Measurements from ENCODE around the gene NMT1.

Gene NMT1

DNA sequence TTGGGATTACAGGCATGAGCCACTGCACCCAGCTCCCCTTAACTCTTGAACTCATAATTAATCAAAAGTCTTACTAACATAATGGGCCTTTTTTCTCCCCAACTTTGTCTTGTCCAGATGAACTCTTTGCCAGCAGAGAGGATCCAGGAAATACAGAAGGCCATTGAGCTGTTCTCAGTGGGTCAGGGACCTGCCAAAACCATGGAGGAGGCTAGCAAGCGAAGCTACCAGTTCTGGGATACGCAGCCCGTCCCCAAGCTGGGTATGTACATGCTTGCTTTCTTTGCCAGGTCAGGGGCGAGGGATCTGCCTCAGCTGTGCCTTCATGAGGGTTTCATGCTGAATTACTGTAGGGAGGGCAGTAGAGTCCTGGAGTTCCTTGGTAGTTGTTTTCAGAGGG, 25.3 kb downstream of the NMT1 start:
- DNase-seq, result no peak

DNA sequence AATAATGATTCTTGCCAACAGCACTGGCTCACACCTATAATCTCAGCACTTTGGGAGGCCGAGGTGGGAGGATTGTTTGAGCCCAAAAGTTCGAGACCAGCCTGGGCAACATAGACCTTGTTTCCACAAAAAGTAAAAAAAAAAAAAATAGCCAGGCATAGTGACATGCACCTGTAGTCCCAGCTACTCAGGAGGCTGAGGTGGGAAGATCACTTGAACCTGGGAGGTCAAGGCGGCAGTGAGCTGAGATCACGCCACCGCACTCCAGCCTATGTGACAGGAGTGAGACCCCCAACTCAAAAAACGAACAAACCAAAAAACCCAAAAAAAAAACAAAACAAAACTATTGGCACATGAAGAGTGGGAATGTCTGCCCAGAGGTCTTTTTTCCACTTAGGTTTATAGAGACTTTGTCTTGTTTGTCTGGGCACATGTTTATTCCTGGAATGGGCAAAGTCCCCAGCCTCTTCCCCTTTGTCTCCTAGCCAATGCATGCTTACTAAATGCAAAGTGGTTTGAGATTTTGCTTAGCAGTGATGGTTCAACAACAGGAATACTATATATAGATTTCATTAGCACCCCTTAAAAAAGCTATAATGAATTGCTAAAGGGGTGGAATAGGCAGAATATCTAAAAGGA, 25.9 kb downstream of the NMT1 start:
- DNase-seq, result no peak

DNA sequence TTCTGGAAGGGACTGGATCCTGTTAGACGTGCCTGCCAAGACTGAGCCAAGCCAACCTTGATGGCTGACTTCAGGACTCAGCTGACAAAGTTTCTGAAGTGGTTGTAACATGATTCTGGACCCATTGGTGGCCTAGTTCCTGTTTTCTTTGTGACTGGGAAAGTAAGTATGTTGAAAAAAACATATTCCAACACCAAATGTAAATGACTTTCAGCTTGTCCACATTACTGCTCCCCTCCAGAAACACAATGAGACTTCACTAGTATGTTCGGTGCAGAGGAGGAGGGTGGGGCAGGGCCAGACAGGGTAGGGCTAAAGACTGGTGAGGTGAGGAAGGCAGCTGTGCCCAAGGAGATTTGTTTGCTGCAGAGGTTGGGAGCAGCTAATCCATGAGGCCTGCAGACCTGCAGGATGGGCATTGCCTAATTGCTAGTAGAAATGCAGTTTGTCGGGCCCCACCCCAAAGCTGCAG, 26.4 kb downstream of the NMT1 start:
- DNase-seq, result no peak

DNA sequence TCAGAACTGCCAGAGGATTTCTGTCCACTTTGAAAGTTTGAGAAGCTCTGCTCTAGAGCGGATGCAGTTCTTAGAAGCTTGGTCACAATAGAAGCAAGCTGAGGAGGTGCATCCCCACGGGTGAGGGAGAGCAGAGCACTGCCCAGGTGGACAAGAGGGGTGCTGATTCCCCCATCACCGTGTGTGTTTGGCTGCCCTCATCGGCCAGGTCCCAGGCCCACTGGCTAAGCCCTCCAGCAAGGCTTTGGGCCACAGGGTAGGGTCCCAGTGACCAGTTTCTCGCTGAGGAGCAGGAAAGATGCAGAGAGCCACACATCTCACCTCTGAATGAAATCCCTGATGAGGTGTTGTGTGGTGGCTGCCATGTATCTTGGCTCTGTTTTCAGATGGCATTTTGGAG, 26.9 kb downstream of the NMT1 start:
- no peak for DNase-seq

DNA sequence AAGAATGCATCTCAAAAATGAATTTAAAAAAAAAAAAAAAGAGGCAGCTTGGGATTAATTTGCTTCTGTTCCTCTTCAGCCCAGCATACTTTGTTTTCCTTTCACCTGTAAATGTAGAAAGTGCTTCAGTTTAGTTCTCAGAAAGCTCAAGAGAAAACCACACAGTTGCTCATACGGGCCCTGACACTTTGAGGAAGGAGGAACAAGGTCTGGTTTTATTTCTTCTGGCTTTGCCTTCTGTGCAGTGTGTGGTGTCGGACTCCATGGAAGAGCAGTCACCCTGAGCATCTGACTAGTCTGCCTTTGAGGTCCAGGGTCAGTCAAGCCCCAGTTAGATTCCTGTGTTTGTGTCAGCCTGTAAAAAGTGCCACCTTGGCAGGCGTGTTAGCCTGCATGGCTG, 27.6 kb downstream of the NMT1 start:
- DNase-seq, result no peak

DNA sequence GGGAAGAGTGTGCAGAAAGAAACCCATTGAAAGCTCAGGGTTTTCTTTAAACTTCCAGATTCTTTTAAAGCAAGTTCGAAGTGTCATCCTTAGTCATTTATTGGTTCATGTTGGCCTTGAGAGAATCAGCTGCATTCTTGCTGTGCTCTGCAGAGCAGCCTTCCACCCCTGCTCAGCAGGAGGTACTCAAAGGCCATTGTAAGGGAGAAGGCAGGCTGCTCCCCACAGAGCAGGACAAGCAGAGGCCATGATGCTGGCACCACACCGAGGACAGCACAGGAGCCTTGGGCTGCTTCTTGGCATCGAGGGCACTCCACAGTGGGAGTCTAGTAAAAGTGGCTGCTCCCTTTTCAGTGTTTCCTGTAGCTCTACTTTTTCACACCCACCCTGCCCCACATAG, 29.6 kb downstream of the NMT1 start:
- DNase-seq, result no peak

DNA sequence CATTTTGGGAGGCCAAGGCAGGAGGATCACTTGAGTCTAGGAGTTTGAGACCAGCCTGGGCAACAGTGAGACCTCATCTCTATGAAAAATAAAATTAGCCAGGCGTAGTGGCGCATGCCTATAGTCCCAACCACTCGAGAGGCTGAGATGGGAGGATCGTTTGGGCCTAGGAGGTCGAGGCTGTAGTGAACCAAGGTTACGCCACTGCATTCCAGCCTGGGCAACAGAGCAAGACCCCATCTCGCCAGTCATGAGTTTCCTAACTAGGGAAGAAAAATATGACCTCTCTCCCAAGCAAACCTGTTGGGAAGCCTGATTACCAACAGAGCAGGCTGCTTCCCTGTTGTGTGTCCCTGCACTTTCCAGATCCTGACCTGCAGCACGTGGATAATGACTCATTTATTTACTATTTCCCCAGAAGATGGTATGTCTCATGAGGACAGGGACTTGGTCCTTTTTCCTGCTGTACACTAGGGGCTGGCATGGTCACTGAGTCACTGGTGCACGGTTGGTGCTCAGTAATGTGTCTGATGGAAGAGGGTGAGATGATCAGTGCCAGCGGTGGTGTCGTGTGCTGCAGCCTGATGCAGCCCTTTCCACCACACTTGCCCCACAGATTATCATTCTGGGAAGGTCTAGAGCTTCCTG, 30.8 kb downstream of the NMT1 start:
- no peak for DNase-seq

DNA sequence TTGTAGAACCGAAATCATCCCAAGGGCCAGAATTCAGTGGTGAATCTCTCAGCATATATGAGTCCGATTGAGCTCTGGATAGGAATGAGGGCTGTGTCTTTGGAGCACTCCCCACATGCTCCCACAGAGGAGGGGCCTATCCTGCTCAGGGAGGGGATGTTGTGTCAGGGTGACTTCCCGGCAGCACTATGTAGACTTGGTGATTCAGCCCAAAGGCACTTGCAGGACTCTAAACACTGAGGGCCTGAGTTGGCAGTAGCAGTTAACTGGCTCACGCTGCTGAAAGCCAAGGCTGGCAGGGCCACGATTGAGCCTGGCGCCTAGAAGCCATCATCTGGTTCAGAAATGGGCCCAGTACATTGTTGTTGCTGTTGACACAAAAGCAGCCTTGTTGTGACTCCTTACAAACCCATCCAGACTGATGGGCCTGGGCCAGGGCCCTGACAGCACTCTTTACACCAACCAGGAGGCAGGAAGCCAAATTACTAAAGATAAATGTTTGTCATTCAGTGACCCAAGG, 31.9 kb downstream of the NMT1 start:
- peak; percentile 96 for DNase-seq

DNA sequence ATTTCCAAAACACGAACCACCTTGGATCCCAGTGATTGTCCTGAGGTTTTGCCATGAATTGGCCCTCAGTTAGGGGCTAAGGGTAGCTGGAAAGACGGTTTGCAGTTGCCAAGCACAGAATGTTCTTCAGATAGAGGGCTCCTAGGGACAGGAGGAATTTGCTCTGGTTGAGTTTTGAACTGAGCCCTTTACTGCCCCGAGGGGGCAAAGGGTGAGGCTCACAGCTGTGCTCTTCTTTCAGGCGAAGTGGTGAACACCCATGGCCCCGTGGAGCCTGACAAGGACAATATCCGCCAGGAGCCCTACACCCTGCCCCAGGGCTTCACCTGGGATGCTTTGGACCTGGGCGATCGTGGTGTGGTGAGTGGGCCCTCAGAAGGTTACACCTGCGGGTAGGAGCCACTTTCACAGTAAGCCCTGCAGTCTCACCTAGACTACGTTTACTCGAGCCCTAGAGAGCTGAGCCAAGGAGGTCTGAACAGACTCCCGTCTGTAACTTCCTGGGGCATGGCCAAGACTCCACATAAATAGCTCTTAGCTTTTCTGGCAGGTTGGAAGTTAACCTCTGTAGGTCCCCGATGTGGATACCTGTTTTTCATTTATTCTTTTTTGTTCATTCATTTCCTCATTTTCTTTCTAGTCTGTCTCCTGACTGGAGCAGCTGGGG, 32.5 kb downstream of the NMT1 start:
- no peak for DNase-seq

DNA sequence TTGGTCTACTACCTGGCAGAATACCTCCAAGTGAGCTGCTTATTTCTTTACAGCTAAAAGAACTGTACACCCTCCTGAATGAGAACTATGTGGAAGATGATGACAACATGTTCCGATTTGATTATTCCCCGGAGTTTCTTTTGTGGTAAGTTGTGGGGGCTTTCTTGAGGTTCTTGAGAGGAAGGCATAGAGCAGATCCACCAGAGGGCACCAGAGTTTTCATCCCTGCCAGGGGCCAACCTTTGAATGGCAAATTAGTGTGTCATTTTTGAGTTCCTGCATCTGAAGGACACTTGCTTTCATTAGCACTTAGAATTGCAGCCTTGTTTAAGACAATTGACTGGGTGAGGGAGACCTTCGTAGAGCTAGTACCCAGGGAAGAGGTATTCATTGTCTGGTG, 35.0 kb downstream of the NMT1 start:
- DNase-seq, result peak; percentile 14

DNA sequence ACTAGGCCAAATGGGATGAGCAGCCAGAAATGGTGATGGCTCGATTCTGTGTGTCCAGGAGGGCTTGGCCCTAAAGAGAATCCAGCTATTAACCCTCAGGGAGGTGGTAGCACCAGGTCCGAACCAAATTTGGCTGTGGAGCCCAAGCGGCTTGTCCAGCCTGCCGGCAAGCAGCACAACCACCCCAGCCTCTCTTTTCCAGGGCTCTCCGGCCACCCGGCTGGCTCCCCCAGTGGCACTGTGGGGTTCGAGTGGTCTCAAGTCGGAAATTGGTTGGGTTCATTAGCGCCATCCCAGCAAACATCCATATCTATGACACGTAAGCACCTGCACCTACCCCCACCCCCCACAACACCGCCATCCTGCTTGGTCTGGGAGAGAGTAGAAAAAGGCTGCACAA, 35.8 kb downstream of the NMT1 start:
- DNase-seq, result no peak

DNA sequence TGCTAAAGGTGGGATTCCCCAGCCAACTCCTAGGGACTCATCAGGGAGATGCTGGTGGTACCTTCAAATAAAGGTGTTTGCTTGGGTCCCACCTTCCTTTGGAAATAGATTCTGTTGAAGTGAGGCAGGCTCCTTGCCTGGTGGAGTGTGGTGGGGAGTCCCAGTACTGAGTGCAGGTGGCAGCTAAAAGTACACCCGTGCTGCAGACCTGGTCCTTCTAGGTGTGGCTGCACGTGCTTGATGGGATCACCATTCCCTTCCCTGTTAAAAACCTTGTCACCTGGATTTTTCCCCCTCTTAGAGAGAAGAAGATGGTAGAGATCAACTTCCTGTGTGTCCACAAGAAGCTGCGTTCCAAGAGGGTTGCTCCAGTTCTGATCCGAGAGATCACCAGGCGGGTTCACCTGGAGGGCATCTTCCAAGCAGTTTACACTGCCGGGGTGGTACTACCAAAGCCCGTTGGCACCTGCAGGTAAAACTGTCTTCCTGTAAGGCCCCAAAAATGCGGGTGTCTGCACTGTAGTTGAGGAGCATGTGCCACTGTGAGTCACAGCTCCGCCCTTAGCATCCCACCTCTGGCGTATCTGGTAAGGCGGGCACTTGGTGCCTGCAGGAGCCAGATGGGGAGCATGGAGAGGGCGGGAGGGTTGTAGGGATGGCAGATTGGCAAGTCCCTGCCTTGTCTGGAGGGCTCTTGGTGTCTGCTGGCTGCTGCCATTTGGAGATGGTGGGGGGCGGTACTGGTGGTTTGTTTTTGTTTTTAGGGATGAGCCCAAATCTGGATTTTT, 37.2 kb downstream of the NMT1 start:
- no peak for DNase-seq

DNA sequence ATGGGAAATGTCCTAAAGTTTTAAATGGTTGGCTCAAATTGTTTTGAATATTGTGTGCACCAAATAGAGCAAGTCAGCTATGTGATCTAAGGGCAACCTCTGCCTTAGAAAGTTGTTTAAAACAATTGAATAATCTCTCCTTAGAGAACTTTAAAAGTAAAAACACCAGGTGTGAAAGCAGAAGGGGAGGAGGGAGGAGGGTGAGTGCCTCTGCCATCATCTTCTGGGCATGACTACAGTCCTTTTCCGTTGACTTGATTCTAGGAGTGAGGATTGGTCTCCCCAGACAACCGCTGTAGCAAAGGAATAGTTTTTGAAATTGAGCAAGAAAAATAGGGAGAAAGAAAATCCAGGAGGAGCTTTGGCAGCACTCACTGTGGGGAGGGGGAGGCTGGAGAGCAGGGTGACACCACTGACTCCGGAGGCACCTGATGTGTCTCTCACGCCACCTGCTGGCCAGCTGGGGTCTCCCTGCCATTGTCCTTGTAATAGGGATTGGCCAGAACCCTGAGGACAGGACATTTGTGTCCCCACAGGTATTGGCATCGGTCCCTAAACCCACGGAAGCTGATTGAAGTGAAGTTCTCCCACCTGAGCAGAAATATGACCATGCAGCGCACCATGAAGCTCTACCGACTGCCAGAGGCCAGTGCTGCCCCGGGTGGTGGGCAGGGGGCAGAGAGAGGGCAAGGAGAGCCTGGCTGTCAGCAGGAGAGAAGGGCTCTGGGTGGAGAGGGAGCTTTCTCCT, 37.9 kb downstream of the NMT1 start:
- DNase-seq, result peak; percentile 64

DNA sequence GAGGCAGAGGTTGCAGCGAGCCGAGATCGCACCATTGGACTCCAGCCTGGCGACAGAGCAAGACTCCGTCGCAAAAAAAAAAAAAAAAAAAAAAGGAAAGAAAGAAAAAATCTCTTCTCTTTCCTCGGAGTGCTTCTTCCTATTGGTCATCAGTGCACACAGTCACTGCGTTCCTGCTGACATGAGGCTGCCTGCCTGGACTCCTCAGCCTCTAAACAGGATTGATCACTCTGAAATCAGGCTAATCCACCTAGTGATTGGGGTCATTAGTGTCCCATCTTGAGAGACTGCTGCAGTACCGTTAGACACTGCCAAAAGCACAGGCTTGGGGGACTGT, 40.4 kb downstream of the NMT1 start:
- no peak for DNase-seq

DNA sequence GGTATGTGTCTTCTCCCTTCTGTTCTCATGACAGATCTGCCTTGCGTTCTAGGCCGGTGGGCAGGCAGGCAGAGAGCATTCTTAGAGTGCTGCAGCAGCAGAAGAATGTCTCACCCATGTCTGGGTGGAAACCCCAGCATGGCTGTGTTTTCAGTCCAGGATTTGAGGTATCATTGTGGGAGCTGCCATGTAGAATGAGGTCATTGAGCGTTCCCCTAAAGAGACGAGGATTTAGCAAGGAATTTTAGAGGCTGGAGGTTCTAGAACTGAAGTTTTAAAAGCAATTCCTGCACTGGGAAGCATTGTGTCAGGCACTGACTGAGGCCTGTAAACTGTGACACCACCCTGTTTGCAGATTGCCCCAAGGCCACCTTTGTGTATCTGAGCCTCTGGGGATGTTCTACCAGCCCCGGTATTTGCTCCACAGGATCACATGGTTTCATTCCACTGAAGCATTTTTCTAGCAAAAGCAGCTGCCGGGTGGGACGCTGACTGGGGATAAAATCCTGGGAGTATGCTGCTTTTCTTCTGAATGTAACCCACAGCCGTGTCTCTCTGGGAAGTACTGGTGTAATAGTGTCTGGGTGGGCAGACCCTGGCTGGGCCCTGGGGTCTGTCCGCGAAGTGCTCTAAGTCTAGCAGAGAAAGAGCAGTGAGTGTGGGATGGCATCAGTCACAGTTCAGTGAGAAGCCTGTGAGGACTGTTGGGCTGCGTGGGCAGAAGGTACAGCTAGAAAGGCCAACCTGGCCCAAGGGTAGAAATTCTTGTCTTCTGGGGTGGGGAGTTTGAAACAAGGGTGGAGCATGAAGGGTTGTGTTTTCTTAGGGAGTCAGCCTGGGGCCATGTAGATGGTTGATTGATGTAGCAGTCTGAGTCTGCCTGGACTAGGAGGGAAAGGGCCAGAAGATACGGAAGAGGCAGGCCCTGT, 41.0 kb downstream of the NMT1 start:
- DNase-seq, result peak; percentile 58

DNA sequence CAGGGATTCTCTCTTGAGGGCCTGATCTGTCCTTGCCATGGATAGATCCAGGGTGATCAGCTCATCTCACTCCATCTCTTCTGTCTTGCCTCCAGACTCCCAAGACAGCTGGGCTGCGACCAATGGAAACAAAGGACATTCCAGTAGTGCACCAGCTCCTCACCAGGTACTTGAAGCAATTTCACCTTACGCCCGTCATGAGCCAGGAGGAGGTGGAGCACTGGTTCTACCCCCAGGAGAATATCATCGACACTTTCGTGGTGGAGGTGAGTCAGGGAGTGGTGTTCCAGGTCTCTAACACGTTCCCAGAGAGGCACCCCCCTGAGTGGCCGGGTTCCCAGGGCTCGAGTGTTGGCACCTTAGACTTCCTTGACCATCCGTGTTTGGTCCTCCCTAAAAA, 41.7 kb downstream of the NMT1 start:
- no peak for DNase-seq

DNA sequence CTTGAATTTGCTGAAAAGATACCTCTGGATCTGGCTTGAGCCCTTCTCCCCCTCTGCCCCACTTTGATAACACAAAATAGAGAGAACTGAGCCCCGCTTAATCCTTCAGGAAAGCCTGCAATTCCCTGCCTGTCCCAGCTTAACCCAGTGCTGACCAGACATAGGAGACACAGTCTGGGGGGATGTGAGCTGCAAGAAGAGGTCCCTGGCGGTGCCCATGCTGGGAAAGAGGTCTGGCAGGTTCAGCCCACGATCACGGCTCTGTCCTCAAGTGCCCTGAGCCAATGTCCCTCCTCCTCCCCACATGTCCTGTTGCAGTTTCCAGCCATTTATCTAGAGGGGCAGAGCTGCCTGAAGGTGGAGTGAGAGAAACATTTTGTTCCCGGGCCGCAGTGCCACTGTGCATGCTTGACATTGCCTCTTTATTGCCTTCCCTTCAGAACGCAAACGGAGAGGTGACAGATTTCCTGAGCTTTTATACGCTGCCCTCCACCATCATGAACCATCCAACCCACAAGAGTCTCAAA, 42.2 kb downstream of the NMT1 start:
- DNase-seq, result no peak

DNA sequence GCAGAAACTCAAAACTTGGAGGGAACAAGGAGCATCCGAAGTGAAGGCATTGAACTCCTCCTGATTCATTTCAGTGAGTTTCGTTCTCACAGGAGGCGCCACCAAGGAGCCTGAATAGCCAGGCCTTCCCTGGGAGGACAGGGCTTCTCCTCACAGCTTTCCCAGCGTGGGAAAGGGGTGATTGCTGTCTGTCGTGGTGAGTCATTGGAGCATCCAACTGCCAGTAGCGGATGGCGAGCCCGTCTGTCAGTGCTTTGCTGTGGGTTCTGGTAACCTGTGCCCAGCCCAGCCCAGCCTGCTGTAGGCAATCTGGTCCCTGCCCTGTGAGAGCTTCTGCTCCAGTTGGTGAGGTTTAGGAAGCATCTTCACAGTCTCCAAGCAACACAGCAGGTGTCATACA, 42.9 kb downstream of the NMT1 start:
- DNase-seq, result no peak

DNA sequence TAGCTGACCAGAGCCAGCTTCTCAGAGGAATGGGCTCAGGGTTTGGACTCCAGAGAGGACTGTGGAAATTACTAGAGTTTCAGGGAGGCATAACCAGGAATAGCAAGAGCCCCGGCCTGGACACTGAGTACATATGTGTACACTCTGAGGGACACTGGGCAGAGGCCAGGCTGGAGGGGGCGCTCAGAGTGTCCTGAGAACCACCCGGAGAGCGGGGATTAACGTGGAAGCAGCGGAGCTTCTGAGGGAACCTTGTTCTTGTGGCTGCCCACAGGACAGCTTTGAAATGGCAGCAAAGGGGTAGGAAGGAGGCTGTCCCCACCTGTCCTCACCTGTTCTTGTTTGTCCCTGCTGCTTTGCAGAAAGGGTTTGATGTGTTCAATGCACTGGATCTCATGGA, 43.4 kb downstream of the NMT1 start:
- no peak for DNase-seq

DNA sequence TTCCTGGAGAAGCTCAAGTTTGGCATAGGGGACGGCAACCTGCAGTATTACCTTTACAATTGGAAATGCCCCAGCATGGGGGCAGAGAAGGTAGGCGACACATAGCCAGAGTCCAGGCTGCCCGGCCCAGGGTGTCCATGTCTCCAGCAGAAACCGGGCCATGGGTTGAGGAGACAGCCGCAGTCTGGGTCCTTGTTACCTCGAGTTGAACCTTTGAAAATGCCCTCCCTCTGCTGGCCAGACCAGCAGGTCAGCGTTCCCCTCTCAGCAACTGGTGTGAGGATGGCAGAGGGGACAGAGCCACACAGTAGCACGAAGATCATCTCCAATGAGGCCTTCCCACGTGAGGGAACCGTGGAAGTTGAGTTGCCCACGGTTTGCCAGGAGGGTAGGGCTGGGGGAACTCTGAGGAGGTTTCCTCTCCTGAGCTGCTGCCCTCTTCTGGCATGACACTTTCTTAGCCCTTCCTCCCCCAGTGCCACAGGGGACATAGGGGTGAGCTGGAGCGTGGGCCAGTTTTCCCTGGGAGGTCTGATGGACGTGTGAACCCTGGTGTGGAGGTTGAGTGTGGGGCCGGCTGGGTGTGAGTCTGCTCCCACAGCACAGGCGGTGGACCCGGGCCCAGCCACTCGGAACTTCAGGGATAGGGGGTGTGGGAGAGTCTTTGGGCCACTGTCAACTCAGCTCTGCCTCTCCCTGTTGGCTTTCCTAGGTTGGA, 43.9 kb downstream of the NMT1 start:
- DNase-seq, result no peak

DNA sequence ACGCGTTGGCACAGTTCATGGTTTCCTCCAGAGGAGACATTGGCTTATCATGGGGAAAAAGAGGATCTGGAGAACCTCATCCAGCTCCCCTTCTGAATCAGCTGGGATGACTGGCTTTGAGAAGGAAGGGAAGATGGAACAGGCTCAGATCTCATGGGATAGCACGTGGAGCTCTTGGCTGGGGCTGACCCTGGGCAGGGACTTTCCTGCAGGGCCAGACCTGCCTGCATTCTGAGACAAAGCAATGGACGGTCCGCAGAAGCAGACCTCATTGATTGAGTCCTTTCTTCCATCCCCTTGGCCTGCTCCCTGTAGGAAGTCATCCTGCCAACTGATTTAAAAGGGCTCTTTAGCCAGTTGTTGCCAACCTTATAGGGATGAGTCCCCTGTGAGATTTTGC, 45.0 kb downstream of the NMT1 start:
- no peak for DNase-seq

Measured in amniotic stem cell (primary cell).